HCEC 1CT (cell line): ENCODE measurements around the gene RTN4R.
A peak's percentile ranks its signal among the peaks of the same experiment; 100 is the strongest.
"Not testable (repeated sequence)": the region's sequence is repeated elsewhere in the genome, so short reads cannot be mapped to it uniquely, and the experiment has no call there.

ENCODE experiments used
- DNase-seq: peaks from one replicate; pipeline ENCODE4 v3.0.0-alpha.2; 2017

Gene RTN4R

DNA sequence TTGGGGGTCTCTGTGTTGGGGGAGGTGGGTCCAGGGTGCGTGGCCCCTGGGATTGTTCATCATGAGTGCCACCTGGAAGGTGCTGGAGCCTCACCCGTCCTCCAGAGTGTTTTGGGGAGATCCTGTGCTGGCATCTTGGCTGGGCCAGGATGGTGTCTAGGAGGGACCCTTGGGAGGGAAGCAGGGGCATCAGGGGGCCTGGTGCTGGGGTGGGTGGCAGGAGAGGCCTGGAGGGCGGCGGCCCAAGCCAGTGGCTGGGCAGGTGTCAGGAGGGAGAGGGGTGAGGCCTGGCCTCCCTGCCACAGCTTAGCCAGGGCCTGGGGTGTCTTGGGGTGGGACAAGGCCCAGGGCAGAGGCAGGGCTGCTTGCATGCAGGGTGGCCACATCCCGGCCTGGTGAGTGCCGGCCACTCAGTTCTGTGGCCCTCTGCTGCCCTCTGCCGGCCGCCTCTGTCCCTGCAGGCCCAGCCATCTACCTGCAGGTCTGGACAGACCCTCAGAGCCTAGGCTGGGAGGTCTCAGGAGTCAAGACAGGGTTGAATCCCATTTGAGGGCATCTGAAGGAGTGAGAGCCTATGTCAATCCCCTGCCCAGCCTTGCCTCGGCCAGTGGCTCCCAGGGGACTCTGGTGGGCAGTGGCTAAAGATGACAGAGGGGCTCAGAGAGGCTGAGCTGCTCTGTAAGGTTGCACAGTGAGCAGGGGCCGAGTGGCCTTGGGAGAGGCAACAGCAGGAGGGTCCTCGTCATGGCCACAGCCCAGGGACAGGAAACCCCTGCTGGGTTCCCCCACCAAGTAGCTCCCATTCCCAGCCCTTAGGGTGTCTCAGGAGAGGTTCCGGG lies 17.6 kb upstream of the RTN4R start:
- not testable (repeated sequence) for DNase-seq

GRCh38 chr22:20284471-20285086 lies 16.5 kb upstream of the RTN4R start:
- no peak for DNase-seq

DNA sequence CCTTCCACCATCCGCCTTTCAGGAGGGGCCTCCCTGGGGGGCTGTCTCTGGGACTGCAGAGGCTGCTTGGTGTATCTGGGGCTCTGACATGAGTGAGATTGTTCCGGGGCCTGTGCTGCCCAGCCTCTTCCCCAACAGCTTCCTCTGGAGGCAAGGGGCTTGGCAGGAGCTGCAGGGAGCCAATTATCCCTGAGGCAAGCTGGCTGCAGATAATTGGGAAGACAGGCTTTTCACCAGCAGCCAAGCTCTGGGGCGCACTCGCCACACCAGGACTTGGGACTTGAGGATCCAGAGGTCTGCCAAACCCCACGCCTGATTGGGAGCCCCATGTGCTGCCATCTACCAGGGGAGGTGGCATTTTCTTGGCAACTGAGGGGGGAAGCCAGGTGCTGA lies 15.6 kb upstream of the RTN4R start:
- no peak for DNase-seq

DNA sequence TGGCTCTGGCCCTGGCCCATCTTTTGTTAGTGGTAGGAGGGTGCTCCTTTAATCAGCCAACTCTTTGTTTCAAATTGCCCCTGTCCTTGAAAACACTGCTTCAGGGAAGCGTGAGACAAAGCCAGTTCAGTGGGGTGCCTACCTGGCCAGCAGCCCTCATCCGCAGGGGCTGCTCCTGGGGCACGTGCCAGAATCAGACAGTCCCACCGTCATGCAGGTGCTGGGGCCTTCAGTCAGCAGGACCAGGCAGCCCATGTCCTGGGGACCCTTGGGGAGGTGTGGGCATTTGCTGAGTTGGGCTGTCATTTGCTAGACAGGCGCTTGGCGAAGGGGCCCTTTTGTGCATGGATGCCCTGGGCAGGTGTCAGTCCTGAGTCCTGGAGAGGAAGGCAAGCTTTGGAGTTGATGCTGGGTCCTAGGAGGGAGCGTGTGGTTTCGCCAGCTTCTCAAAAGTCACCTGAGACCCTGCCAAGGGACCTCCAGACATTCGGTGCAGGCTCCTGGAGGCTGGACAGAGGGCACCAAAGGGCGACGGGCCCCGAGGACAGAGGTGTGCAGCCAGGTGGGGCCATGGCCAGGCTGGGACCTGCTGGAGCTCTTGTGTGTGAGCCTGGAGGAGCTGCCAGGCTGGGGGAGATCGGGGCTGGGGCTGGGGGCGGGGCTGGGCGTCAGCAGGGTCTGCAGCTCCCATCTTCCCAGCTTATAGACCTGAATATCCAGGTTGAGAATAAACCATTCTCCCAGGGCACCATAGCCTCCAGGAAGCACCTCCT lies 15.0 kb upstream of the RTN4R start:
- no peak for DNase-seq

GRCh38 chr22:20281891-20282290 lies 13.8 kb upstream of the RTN4R start:
- no peak for DNase-seq

- not testable (repeated sequence) for DNase-seq
Observed at GRCh38 chr22:20281473-20281872, 13.4 kb upstream of the RTN4R start.

GRCh38 chr22:20280866-20281265 lies 12.7 kb upstream of the RTN4R start:
- DNase-seq = no peak

GRCh38 chr22:20280163-20280562 lies 12.0 kb upstream of the RTN4R start:
- DNase-seq = not testable (repeated sequence)

- DNase-seq = peak; percentile 17
Observed at GRCh38 chr22:20279662-20280134, 11.6 kb upstream of the RTN4R start.

DNA sequence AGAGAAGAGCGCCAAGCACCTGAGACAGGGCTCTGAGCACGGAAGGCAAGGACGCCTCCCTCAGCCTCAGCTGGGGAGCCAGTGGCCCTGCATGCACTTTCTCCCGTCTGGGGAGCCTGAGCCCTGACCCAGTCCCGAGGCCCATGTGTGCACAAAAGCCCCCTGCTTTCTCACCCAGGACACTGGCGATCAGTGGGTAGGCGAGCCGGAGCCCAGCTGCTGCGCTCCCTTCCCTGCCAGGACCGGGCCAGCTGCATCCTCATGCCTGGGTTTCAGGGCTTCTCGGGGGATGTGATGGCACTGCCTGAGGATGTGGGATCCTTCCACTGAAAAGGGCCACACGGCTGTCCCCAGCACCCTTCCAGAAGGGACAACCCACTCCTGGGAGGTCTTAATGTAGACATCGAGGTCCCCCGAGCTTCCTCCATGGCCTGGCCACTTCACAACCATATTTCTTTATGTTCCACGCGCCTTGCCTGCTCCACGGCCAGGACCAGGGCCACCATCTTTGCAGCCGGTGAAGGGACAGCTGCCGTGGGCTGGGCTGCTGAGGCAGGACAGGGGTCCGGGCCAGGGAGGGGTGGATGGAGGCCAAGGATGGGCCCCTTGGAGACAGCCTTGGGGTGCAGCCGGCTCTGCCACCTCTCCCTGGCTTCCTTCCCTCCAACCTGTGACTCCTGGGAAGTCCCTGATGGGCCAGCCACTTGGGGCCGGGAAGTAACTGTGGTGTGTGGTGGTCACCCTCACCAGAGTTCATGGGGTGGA lies 10.8 kb upstream of the RTN4R start:
- not testable (repeated sequence) for DNase-seq

- DNase-seq = not testable (repeated sequence)
Observed at GRCh38 chr22:20277936-20278635, 10.0 kb upstream of the RTN4R start.

GRCh38 chr22:20276468-20276867 lies 8.3 kb upstream of the RTN4R start:
- no peak for DNase-seq

DNA sequence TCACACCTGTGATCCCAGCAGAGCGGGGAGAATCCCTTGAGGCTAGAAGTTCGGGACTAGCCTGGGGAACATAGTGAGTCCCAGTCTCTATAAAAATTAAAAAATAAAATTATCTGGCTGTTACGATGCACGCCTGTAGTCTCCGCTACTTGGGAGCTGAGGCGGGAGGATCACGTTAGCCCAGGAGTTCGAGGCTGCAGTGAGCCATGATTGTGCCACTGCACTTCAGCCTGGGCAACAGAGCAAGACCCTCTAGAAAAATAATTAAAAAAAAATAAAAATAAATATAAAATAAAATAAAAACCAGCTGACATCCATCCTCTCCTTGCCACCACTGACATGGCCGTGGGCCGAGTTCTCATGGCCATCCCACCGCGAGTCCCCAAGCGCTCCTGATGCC lies 7.7 kb upstream of the RTN4R start:
- no peak for DNase-seq

DNA sequence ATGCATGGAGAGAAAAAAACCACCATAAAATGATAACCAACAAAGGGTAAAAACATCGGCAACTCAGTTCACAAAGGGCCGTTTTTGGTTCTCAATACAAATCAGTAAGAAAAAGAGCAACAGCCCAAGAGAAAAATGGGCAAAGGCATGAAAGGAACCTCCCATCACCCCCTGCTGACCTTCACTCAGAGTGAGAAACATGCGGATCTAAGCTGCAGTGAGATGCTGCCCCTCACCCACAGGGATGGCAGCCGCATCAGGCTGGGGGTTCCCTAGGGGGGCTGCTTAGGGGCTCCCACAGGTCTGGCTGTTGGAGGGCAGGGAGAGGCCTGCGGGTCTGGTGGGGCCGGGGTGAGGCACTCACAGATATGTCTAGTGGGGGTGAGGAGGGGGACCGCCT lies 7.2 kb upstream of the RTN4R start:
- DNase-seq = not testable (repeated sequence)

- DNase-seq = not testable (repeated sequence)
Observed at GRCh38 chr22:20274374-20274773, 6.3 kb upstream of the RTN4R start.

DNA sequence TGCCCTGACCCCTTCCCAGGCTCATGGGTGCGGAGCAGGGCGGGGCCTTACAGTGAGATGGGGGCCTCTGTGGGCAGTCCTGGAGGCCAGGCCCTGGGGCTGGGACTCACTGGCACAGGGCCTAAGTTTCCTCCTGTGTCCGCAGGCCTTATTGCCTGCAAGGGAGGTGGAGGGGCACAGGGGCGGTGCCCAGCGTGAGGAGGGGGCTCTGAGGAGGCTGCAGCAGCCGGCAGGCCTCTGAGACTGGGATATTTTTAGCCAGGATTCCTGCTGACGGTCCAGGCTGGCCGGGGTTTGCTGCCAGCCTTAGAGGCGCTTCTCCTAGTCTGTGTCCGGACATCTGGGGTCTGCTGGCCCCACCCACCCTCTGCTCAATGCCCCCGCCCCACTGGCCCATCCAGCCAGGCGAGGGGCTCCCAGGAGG lies 5.7 kb upstream of the RTN4R start:
- DNase-seq = no peak

DNA sequence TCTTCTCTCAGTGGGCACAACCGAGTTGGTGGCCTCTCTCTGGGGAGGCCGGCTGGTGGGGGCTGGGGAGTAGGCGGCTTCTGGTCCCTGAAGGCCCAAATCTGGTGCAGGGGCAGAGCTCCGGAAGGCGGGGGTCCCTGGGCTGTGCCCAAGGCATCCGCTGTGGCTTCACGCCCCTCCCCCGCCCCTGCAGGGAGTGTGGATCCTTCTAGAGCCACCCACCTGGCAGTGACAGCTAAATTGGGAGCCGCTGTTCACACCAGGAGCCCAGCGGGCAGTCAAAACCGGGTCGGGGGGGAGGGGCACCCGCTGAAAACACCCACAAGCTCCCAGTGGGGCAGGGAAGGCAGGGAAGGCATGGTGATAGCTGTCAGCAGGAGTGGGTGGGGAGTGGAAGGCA lies 4.6 kb upstream of the RTN4R start:
- DNase-seq = no peak

GRCh38 chr22:20272174-20272573 lies 4.1 kb upstream of the RTN4R start:
- no peak for DNase-seq

DNA sequence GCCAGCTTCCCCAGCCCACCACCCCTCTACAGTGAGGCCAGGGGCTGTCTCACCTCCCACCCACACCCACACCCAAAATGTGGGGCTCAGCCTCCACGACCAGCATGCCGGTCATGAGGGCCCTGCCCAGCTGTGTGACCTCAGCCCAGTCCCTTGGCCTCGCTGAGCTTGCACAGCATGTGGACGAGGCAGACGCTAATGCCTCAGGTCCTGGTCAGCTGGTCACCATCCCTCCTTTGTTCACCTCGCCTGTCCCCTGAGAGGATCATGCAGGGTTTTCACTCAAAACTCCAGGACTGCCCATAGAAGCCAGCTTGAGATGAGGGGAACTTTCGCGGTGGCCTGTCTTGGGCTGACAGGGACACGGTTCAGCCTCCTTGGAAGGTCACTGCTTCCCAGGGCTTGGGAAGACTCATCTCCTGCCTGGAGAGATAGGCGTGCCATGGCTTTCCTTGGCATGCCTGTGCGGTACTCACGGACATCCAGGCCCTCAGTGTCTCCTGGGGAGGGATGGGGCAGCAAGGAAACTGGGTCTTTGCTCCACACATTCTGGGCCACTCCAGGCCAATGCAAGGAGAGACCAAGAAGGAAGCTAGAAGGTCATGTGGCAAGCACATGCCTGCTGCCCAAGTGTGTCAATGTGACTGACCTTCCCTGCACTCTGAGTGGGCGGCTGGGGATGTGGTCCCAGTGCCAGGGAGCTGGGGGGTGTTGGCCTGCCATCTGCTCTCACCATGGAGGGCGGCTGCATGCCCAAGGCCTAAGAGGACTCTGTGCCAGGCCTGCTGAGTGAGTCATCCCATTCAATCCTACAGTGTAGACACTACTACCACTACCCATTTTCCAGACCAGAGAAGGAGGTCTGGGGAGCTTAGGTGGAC lies 3.2 kb upstream of the RTN4R start:
- DNase-seq = no peak

GRCh38 chr22:20270190-20271113 lies 2.3 kb upstream of the RTN4R start:
- not testable (repeated sequence) for DNase-seq
